SU-DHL-6 (cell line): ENCODE data around the gene PTPRN2.

Experiments
- EZH2phosphoT487 ChIP-seq: fragments of 200-600 bp; sonication (generic), shearing (Covaris generic); conservative IDR thresholded peaks from 2 replicates; pipeline ENCODE4 v1.6.1; 2018; ENCODE audit warnings: mild to moderate bottlenecking, antibody characterized with exemption, low read length, moderate library complexity, mixed read lengths
- TF ChIP-seq, protein P1 (sequence below): fragments of 200-600 bp; sonication (generic); IDR thresholded peaks from one replicate; pipeline ENCODE4 v1.5.1; 2017; ENCODE audit warnings: antibody characterized with exemption, mild to moderate bottlenecking, low read length, moderate library complexity; ENCODE audit not compliant: insufficient read depth, poor library complexity, severe bottlenecking

DNA sequence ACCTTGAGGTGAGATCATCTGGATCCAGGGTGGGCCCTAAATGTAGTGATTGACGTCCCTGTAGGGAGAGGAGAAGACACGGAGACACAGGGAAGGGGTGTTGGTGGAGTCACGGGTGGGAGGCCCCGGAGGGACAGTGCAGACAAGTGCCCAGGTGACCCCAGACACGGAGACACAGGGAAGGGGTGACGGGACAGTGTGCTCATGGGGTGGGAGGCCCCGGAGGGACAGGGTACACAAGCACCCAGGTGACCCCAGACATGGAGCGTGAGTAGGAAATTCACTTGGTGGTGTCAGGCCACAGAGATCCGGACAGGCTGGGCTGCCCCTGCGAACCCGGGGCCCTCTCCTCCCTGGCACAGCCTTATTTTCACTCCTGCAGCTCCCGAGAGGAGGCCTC lies 176.9 kb downstream of the PTPRN2 start:
- TF ChIP-seq, protein P1, sequence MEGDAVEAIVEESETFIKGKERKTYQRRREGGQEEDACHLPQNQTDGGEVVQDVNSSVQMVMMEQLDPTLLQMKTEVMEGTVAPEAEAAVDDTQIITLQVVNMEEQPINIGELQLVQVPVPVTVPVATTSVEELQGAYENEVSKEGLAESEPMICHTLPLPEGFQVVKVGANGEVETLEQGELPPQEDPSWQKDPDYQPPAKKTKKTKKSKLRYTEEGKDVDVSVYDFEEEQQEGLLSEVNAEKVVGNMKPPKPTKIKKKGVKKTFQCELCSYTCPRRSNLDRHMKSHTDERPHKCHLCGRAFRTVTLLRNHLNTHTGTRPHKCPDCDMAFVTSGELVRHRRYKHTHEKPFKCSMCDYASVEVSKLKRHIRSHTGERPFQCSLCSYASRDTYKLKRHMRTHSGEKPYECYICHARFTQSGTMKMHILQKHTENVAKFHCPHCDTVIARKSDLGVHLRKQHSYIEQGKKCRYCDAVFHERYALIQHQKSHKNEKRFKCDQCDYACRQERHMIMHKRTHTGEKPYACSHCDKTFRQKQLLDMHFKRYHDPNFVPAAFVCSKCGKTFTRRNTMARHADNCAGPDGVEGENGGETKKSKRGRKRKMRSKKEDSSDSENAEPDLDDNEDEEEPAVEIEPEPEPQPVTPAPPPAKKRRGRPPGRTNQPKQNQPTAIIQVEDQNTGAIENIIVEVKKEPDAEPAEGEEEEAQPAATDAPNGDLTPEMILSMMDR: no peak
- no peak for TF ChIP-seq EZH2phosphoT487
